ENCODE results near the gene ELAPOR1. TPM values are rescaled to one million over a fixed set of nuclear protein-coding genes. Genes with fewer than 3 reads are reported as not detected.

The ELAPOR1 gene
- total and polyA plus RNA-seq, 8 donors, result 46.9 to 186 (median 143) TPM

DNA sequence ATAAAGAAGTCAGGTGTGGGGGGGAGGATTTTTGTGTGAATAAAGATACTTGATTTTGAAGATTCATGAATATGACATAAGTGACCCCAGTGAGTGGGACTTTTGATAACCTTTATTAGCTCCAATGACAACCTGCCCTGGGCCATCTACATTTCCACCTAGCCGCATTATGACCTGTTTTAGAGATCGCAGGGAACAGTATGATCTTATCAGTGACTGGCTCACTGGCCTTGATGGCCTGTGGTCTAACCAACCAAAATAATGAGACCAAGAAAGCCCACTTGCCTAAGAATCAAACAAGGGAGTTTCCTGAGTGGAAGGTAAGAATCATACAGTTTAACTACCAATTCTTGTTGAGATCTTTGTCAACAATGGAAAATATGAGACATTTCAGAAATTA is 1.8 kb downstream of the ELAPOR1 start:
- intact Hi-C loops (cut with DNase I), result no loop called here
- H3K36me3 ChIP-seq, result no peaks in the 10 kb centered on the region
- ATAC-seq (peak in 2 of 4 donors; percentile 1 to 2), DNase-seq (no peak), FAIRE-seq (no peak)
- peak overlapping the region in 3 of 4 donors; percentile 40 to 63 (median 58) for H3K4me3 ChIP-seq
- peaks cover 7 to 19% (median 7%) of the 10 kb centered on the region in 3 donors for H3K4me1 ChIP-seq
- 26 to 43% methylated on average over 2 of the region's 2 CpGs for WGBS, 2 donors
- H3K27me3 ChIP-seq, result no peaks in the 10 kb centered on the region
- no peak for TF ChIP-seq CTCF (IDR thresholded peaks at IDR 0.05)
- no peaks in the 10 kb centered on the region for H3K9me3 ChIP-seq
- H3K27ac ChIP-seq, result peak overlapping the region; percentile 42 to 81 (median 66)

- FAIRE-seq, result no peak
- peak in 3 of 6 donors; percentile 44 to 59 (median 49) for DNase-seq
- Histone ChIP-seq H3K27ac (peak overlapping the region; percentile 42 to 81 (median 66)), H3K27me3 (no peaks in the 10 kb centered on the region), H3K9me3 (no peaks in the 10 kb centered on the region), H3K36me3 (no peaks in the 10 kb centered on the region), H3K4me1 (peaks cover 7 to 19% (median 7%) of the 10 kb centered on the region in 3 donors), H3K4me3 (peak overlapping the region in 2 of 4 donors; percentile 58 to 63)
- WGBS, 2 donors, result 15 to 22% methylated on average over 1 of the region's 1 CpG
- no peak for TF ChIP-seq CTCF (IDR thresholded peaks at IDR 0.05)
- peak; percentile 49 to 60 (median 50) for ATAC-seq
- intact Hi-C loops (cut with DNase I), result no loop called here
Measured at GRCh38 chr1:109116286-109116685, 2.4 kb downstream of the ELAPOR1 start.

GRCh38 chr1:109118089-109118488 is 4.2 kb downstream of the ELAPOR1 start:
- WGBS, 2 donors, result 44 to 55% methylated on average over 3 of the region's 3 CpGs
- H3K4me3 ChIP-seq, result no peak overlapping the region
- no peaks in the 10 kb centered on the region for H3K9me3 ChIP-seq
- H3K4me1 ChIP-seq, result peaks cover 7 to 16% (median 7%) of the 10 kb centered on the region in 3 donors
- FAIRE-seq, result no peak
- peak overlapping the region in 1 of 4 donors; percentile 78 for H3K27ac ChIP-seq
- intact Hi-C loops (cut with DNase I), result no loop called here
- no peaks in the 10 kb centered on the region for H3K36me3 ChIP-seq
- DNase-seq, result no peak
- no peaks in the 10 kb centered on the region for H3K27me3 ChIP-seq
- no peak for TF ChIP-seq CTCF (IDR thresholded peaks at IDR 0.05)
- ATAC-seq, result no peak

- no peaks in the 10 kb centered on the region for H3K27me3 ChIP-seq
- DNase-seq (no peak), ATAC-seq (no peak), FAIRE-seq (no peak)
- no peak overlapping the region for H3K27ac ChIP-seq
- intact Hi-C loops (cut with DNase I), result no loop called here
- no peak for TF ChIP-seq CTCF (IDR thresholded peaks at IDR 0.05)
- H3K4me3 ChIP-seq, result no peak overlapping the region
- peaks cover 7 to 9% (median 7%) of the 10 kb centered on the region in 3 donors for H3K4me1 ChIP-seq
- no peaks in the 10 kb centered on the region for H3K9me3 ChIP-seq
- H3K36me3 ChIP-seq, result no peaks in the 10 kb centered on the region
- 86 to 95% methylated on average over 5 of the region's 5 CpGs for WGBS, 2 donors
Measured at GRCh38 chr1:109120356-109120755, 6.4 kb downstream of the ELAPOR1 start.

GRCh38 chr1:109131059-109131458 is 17.1 kb downstream of the ELAPOR1 start:
- no peak for FAIRE-seq

More at GRCh38 chr1:109131059-109131458, 17.1 kb downstream of the ELAPOR1 start:
- H3K9me3 ChIP-seq, result no peaks in the 10 kb centered on the region
- no peak for TF ChIP-seq CTCF (IDR thresholded peaks at IDR 0.05)
- H3K27ac ChIP-seq, result no peak overlapping the region
- no peak for DNase-seq
- no peaks in the 10 kb centered on the region for H3K36me3 ChIP-seq
- H3K27me3 ChIP-seq, result no peaks in the 10 kb centered on the region
- H3K4me1 ChIP-seq, result peaks cover 17 to 33% (median 24%) of the 10 kb centered on the region in 3 donors
- intact Hi-C loops (cut with DNase I), result no loop called here
- WGBS, 2 donors, result 91 to 100% methylated on average over 2 of the region's 2 CpGs
- H3K4me3 ChIP-seq, result no peak overlapping the region
- ATAC-seq, result no peak

Data from pancreas (tissue), 10 donors.